NCI-H1092 treated with DMSO at 0.1 percent for 48 hours (cell line): Measurements from ENCODE around the gene CCDC57.

Experiments used
- DNase-seq: peaks from one replicate; lab custom pipeline; 2025; lab: John Stamatoyannopoulos, UW

CCDC57 gene

GRCh38 chr17:82121246-82121645, 91.4 kb downstream of the CCDC57 start:
- no peak for DNase-seq

- DNase-seq, result no peak
These were observed 92.5 kb downstream of the CCDC57 start for GRCh38 chr17:82120148-82120547.

GRCh38 chr17:82118815-82119380, 93.7 kb downstream of the CCDC57 start:
- no peak for DNase-seq

GRCh38 chr17:82118168-82118814, 94.4 kb downstream of the CCDC57 start:
- no peak for DNase-seq

- DNase-seq, result no peak
These were observed 95.2 kb downstream of the CCDC57 start for GRCh38 chr17:82117139-82118090.

- no peak for DNase-seq
These were observed 96.4 kb downstream of the CCDC57 start for GRCh38 chr17:82116246-82116645.

GRCh38 chr17:82114872-82115271, 97.8 kb downstream of the CCDC57 start:
- DNase-seq, result no peak

GRCh38 chr17:82114447-82114846, 98.2 kb downstream of the CCDC57 start:
- no peak for DNase-seq

GRCh38 chr17:82113941-82114340, 98.7 kb downstream of the CCDC57 start:
- DNase-seq, result no peak

- no peak for DNase-seq
These were observed 99.2 kb downstream of the CCDC57 start for GRCh38 chr17:82113422-82113821.

- DNase-seq, result no peak
These were observed 99.7 kb downstream of the CCDC57 start for GRCh38 chr17:82112914-82113311.

- DNase-seq, result no peak
These were observed 100.3 kb downstream of the CCDC57 start for GRCh38 chr17:82112181-82112913.

- no peak for DNase-seq
These were observed 102.3 kb downstream of the CCDC57 start for GRCh38 chr17:82110298-82110697.

GRCh38 chr17:82108961-82109475, 103.6 kb downstream of the CCDC57 start:
- DNase-seq, result no peak

GRCh38 chr17:82108496-82108945, 104.1 kb downstream of the CCDC57 start:
- DNase-seq, result no peak

GRCh38 chr17:82108038-82108437, 104.6 kb downstream of the CCDC57 start:
- DNase-seq, result no peak

GRCh38 chr17:82107341-82107860, 105.2 kb downstream of the CCDC57 start:
- peak; percentile 8 for DNase-seq

- DNase-seq, result no peak
These were observed 105.8 kb downstream of the CCDC57 start for GRCh38 chr17:82106688-82107305.

GRCh38 chr17:82105882-82106687, 106.6 kb downstream of the CCDC57 start:
- DNase-seq, result peak; percentile 38

GRCh38 chr17:82105417-82105881, 107.2 kb downstream of the CCDC57 start:
- DNase-seq, result no peak
